Mesenteric fat pad (tissue), 1 donor: ENCODE data around the gene DYNLT4. TPM values are rescaled to one million over a fixed set of nuclear protein-coding genes. Genes with fewer than 3 reads are reported as not detected.
A peak's percentile ranks its signal among the peaks of the same experiment; 100 is the strongest.
"Not testable (repeated sequence)": the region's sequence is repeated elsewhere in the genome, so short reads cannot be mapped to it uniquely, and the experiment has no call there.

Source experiments
- DNase-seq: peaks from one replicate; pipeline ENCODE4 v3.0.0-alpha.2; 2020; ENCODE audit warnings: low spot score
- total RNA-seq: library from RNA; stranded (reverse); fragmentation: NEBNext Ultra II Directional; extraction: Animal tissue kit (Norgen Biotek cat#: 25700); gene quantifications from one replicate; pipeline ENCODE4 v1.2.1, GENCODE V29; 2021
- donor health status: DM: yes; HTN: yes; CAD: no.

The DYNLT4 gene
- total RNA-seq, 1 donor from 2014 or later, result not detected

- peak; percentile 65 for DNase-seq
These were observed 3.1 kb upstream of the DYNLT4 start for GRCh38 chr1:44810101-44810761.

- DNase-seq, result no peak
These were observed 2.1 kb upstream of the DYNLT4 start for GRCh38 chr1:44808938-44809917.

- no peak for DNase-seq
These were observed 1.1 kb upstream of the DYNLT4 start, which contains the start of gene BTBD19 for GRCh38 chr1:44808063-44808937. TSS of gene BTBD19 (plus strand) at chr1:44808523. CDS start at chr1:44808821, 298 bp downstream.

GRCh38 chr1:44807364-44808062 lies 362 bp upstream of the DYNLT4 start:
- peak; percentile 97 for DNase-seq

GRCh38 chr1:44806025-44806703 lies 987 bp downstream of the DYNLT4 start:
- no peak for DNase-seq

GRCh38 chr1:44805311-44806024 lies 1.7 kb downstream of the DYNLT4 start:
- DNase-seq, result no peak

- DNase-seq, result no peak
These were observed 3.6 kb downstream of the DYNLT4 start for GRCh38 chr1:44803312-44804095.

- DNase-seq, result no peak
These were observed 4.2 kb downstream of the DYNLT4 start for GRCh38 chr1:44803062-44803311.

GRCh38 chr1:44802306-44803061 lies 4.7 kb downstream of the DYNLT4 start:
- DNase-seq, result no peak

GRCh38 chr1:44801491-44802305 lies 5.5 kb downstream of the DYNLT4 start:
- no peak for DNase-seq

- peak; percentile 99 for DNase-seq
These were observed 7.2 kb downstream of the DYNLT4 start, which contains the start of gene PLK3 for GRCh38 chr1:44799770-44800584. TSS of gene PLK3 (plus strand) at chr1:44800377. CDS start at chr1:44800464, 87 bp downstream.

GRCh38 chr1:44798481-44799365 lies 8.4 kb downstream of the DYNLT4 start:
- DNase-seq, result no peak

- DNase-seq, result not testable (repeated sequence)
These were observed 9.3 kb downstream of the DYNLT4 start for GRCh38 chr1:44797886-44798285.

- no peak for DNase-seq
These were observed 14.2 kb downstream of the DYNLT4 start for GRCh38 chr1:44792736-44793502.
